Measurements from ENCODE around the gene TEDC1.

GRCh38 chr14:105442125-105442524 lies 48.9 kb upstream of the TEDC1 start:
- TF ChIP-seq CTCF (IDR thresholded peaks at IDR 0.05), result no peak
- TF ChIP-seq POLR2A (IDR thresholded peaks at IDR 0.05), result no peak
